ENCODE results near the gene BRD2. TPM values are rescaled to one million over a fixed set of nuclear protein-coding genes. Genes with fewer than 3 reads are reported as not detected.

The BRD2 gene
- total RNA-seq, 1 donor = 145 TPM

DNA sequence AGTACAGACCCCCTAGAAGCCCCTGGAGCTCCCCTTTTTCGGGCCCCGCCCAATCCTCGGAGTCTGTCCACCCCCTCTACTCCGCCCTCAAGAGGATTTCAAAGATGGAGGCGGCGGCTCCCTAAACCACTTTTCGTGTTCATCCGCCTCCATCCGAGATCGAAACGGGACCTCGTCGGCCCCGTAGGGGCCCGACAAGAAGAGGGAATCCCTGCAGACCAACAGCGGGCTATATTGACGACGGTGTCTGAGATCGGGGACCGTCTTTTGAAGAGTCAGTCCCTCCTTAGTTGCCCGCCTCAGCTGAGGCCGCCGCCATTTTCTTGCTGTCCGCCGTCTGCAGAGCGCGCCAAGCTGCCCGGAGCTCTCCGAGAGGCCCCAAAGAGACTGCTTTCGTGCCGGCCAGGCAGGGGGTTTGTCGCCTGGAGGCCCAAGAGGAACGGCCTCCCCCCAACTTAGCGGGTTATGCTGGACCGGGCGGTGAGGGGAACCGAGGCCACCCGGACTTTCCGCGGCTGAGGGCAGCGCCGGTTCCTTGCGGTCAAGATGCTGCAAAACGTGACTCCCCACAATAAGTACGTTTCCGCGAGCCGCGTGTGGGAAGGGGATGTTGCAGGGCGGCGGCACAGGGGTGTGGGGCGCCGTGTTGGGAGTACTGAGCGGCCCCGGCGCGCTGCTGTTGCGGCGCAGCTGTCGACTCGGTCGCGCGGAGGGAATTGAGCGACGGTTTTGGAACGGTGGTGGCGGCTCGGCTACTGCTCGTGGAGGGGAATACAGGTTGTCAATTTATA is 4.2 kb downstream of the BRD2 start:
- peak overlapping the region; percentile 99 for H3K4me3 ChIP-seq (ENCODE audit: low read depth, low read length)
- no peak for DNase-seq (ENCODE audit: low read depth)
- TF ChIP-seq, protein P1, sequence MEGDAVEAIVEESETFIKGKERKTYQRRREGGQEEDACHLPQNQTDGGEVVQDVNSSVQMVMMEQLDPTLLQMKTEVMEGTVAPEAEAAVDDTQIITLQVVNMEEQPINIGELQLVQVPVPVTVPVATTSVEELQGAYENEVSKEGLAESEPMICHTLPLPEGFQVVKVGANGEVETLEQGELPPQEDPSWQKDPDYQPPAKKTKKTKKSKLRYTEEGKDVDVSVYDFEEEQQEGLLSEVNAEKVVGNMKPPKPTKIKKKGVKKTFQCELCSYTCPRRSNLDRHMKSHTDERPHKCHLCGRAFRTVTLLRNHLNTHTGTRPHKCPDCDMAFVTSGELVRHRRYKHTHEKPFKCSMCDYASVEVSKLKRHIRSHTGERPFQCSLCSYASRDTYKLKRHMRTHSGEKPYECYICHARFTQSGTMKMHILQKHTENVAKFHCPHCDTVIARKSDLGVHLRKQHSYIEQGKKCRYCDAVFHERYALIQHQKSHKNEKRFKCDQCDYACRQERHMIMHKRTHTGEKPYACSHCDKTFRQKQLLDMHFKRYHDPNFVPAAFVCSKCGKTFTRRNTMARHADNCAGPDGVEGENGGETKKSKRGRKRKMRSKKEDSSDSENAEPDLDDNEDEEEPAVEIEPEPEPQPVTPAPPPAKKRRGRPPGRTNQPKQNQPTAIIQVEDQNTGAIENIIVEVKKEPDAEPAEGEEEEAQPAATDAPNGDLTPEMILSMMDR (IDR thresholded peaks at IDR 0.05; ENCODE audit: insufficient read depth, low read length) = no peak

DNA sequence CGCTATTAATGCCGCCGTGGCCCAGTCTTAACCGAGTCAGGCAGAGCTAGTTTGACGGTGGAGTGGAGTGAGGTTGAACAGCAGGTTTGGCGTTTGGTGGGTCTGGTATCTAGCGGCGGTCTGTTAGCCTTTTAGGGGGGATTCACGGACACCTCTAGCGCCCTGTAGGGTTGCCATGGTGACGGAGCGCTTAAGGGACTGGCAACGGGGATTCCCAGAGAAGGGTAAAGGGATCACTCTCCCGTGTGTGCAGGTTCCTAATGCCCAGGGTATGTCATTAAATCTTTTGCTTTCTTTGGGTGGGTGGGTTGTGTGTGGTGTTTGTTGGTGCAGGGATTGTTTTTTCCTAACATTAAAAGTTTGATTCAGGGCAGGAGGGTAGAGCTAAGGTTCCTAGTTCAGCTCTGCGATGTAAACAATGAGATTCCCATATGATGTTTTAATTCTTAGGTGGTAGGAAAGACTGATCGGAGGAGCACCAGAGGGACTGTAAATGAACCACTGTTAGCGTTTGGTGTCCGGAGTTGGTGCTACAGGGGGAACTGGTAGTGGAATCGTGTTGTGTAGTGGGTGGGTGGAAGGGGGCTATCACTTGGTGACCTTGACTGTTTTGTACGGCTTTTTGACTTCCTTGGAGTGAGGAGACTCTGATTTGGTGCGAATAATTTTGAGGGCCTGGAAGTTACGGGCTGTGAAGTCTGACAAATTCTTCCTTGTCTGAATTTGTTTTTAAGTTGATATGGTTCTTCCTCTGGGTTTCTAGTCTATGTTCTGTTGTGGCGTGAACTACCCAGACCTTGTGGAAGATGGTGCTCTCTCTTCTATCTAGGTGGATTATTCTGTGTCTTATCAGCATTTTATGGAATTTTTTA is 5.0 kb downstream of the BRD2 start:
- peak overlapping the region; percentile 99 for H3K4me3 ChIP-seq (ENCODE audit: low read depth, low read length)
- peak; percentile 45 for DNase-seq (ENCODE audit: low read depth)

DNA sequence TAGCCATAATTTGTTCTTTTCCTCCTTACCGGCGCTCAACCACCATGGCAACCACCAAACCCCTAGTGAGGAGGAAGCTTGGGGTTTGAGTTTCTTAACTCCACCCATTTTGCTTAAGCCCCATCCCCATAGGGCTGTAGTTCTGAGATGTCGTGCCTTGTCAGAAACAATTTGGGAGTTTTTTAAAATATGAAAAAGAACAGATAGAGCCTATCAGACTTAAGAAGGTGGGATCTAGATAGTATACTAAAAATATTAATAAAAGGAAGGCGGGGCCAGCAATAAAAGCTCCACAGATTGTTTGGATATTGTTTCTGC is 5.6 kb downstream of the BRD2 start:
- peak; percentile 74 for DNase-seq (ENCODE audit: low read depth)
- TF ChIP-seq, protein P1 (IDR thresholded peaks at IDR 0.05; ENCODE audit: insufficient read depth, low read length) = no peak
- H3K4me3 ChIP-seq (ENCODE audit: low read depth, low read length) = peak overlapping the region; percentile 99

More for the DNA sequence above, 5.0 kb downstream of the BRD2 start:
- TF ChIP-seq, protein P1 (IDR thresholded peaks at IDR 0.05; ENCODE audit: insufficient read depth, low read length) = no peak

DNA sequence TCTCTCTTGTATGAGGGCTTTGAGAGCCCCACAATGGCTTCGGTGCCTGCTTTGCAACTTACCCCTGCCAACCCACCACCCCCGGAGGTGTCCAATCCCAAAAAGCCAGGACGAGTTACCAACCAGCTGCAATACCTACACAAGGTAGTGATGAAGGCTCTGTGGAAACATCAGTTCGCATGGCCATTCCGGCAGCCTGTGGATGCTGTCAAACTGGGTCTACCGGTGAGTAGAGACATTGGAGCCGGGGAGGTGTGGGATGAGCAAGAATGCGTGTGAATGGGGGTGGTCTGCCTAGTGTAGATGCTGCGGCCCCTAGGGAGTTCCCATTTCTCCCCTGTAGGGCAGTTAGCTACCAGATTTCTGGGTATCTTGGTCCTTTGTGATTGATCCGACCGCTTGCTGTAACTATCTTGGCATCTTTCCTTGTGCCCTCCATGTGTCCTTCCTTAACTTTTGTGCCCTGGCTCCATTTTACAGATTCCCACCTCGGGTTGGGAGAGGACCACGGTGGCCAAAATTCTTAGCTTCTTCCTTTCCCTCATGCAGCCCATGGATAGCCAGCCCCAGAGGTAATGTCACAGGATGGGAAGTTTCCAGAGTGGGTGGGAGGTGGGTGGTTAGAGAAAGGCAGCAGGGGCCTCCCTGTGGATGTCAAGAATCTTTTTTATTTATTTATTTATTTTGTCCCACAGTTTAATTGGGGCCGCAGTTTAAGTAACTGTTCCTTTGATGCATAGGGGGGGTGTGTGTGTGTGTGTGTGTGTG is 6.3 kb downstream of the BRD2 start:
- H3K4me3 ChIP-seq (ENCODE audit: low read depth, low read length) = peak overlapping the region; percentile 99
- TF ChIP-seq, protein P1 (IDR thresholded peaks at IDR 0.05; ENCODE audit: insufficient read depth, low read length) = no peak
- DNase-seq (ENCODE audit: low read depth) = no peak

DNA sequence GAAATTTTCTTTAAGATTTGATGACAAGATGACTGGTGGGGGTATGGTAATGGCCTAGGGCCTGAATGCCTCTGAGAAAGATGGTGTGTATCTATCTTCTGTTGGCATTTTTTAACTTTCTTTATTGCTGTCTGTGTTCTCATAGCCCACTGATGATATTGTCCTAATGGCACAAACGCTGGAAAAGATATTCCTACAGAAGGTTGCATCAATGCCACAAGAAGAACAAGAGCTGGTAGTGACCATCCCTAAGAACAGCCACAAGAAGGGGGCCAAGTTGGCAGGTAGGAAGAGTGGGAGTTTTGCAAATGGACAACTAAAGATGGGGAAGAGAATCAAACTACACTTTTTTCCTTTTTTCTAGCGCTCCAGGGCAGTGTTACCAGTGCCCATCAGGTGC is 7.5 kb downstream of the BRD2 start:
- no peak for DNase-seq (ENCODE audit: low read depth)
- TF ChIP-seq, protein P1 (IDR thresholded peaks at IDR 0.05; ENCODE audit: insufficient read depth, low read length) = no peak
- H3K4me3 ChIP-seq (ENCODE audit: low read depth, low read length) = peak overlapping the region; percentile 99

DNA sequence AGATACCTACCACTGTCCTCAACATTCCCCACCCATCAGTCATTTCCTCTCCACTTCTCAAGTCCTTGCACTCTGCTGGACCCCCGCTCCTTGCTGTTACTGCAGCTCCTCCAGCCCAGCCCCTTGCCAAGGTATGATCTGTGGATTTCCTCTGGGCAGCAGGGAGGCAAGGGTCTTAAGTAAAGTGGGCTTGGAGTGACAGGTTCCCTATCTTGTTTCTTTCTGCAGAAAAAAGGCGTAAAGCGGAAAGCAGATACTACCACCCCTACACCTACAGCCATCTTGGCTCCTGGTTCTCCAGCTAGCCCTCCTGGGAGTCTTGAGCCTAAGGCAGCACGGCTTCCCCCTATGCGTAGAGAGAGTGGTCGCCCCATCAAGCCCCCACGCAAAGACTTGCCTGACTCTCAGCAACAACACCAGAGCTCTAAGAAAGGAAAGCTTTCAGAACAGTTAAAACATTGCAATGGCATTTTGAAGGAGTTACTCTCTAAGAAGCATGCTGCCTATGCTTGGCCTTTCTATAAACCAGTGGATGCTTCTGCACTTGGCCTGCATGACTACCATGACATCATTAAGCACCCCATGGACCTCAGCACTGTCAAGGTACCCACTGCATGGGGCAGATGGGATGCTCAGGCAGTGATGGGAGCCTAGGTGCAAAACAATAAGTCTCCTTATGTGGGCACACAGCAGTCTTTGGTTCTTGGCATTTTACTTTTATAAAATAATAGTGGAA is 8.1 kb downstream of the BRD2 start:
- H3K4me3 ChIP-seq (ENCODE audit: low read depth, low read length) = peak overlapping the region; percentile 99
- DNase-seq (ENCODE audit: low read depth) = no peak
- TF ChIP-seq, protein P1 (IDR thresholded peaks at IDR 0.05; ENCODE audit: insufficient read depth, low read length) = no peak

Measured in fibroblast of the aortic adventitia (primary cell).